GM18508 (cell line): ENCODE data around the gene C22orf39.

Source experiments
- ATAC-seq: cut with Tn5 transposase; IDR thresholded peaks from one replicate; pipeline ENCODE4 v1.9.1; 2021; ENCODE audit warnings: moderate number of reproducible peaks; ENCODE audit not compliant: insufficient read depth, unreplicated experiment

Gene C22orf39

DNA sequence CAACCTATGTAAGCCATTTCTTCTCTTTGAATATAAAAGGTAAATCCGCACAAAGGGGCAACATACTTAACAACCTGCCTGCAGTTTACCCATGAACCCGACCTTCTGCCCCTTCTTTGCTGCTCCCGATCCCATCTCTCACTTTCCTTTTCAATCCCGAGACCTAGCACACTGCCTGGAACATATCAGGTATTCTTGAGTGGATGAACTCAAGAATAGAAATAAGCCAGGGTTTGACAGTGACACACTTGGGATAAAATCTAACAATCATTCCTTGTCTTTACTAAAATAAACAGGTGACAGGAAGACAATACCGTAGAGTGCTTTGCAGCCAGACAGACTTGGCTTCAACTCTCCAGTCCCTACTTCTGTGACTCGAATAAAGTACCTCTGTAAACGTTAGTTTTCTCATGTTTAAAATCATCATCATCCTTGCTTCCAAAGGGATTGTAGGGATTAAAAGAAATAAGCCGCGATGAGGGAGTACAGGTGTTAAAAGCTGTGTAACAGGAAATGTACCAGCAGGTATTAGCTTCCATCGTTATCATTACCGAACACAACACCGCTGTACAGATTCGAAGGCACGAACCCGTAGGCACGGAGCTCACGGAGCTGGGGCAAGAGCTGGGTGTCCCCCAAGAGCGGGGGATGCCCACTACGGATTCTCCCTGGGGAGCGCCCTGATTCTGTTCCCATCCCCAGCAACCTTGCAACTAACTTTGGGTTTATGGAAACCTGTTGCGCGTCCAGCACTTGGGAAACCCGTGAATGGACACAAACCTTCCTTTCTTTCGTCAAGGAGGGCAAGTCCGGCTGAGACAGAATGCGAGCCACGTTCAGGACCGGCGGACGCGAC lies 30.8 kb upstream of the C22orf39 start:
- ATAC-seq = no peak

DNA sequence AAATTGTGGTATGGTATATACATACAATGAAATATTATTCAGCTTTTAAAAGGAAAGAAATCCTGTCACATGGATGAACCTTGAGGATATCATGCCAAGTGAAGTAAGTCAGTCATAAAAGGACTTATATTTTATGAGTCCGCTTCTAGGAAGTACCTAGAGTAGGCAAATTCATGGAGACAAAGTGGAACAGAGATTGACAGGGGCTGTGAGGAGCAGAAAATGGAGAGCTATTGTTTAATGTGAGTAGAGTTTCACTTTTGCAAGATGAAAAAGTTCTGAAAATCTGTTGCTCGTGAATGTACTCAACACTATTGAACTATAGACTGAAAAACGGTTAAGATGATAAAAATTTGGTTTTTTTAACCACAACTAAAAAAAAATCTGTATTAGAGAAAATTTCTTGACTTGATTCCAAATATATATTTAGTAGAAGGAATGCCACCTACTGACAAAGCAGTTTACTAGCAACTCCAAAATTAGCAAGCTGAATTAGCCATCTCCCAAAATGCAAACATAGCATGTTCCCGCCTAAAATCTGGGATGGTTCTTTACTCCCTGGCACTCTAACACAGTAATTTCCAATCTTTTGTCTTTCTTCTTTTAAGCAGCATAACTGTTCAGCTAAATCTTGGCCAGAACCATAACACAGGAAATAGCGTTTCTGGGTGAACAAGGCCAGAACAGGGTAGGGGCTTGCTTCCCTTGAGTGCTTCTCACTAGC lies 30.0 kb upstream of the C22orf39 start:
- no peak for ATAC-seq

DNA sequence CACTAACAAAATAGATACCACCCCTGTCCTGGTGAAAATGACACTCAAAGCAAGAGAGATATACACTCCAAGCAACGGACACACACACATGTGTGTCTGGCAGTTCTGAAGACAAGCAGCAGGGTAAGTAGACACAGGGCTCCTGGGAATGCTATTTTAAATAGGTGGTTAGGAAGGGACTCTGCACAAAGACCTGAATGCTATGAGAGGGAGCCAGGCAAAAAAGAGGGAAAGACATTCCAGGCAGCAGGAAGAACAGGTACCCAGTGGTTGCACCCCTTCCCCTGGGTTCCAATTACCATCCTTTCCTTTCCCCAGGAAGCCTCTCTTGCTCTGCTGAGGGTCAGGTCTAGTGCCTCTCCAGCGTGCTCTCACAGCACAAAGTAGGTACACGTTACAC lies 28.5 kb upstream of the C22orf39 start:
- ATAC-seq = no peak

DNA sequence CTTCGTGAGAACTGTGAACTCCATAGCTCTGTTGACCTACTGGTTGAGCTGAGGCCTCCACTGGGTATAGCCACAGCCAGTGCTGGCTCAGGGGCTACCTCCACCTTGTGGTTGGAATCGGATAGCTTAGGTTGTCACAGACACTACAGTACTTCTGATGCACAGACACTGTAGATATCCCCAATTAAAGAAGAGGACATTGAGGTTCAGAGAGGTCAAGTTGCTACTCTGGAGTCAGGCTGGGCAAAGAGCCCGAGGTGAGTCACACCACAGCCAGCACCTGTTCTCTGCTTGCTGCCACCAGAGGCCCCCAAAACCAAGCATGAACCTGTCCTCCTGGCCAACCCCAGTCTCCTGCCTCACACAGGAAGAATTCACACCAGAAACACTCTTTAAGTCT lies 26.1 kb upstream of the C22orf39 start:
- ATAC-seq = no peak

DNA sequence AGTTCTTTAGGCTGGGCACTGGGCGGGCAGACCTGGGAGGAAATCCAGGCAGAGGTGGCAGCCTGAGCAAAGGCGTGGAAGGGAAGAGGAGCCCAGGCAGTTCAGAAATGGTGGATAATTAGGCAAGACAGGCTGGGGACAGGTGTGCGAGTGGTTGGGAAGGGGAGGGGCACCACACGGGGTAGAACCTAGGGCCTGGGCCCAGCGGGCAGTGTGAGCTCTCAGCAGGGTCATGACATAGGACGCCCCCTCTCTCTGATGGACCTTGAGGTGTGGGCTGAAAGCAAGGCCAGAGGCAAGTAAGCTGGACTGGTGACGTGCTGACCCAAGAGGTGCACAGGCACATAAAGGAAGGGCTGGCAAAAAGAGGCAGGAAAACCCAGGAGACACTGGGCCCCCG lies 24.7 kb upstream of the C22orf39 start:
- no peak for ATAC-seq

DNA sequence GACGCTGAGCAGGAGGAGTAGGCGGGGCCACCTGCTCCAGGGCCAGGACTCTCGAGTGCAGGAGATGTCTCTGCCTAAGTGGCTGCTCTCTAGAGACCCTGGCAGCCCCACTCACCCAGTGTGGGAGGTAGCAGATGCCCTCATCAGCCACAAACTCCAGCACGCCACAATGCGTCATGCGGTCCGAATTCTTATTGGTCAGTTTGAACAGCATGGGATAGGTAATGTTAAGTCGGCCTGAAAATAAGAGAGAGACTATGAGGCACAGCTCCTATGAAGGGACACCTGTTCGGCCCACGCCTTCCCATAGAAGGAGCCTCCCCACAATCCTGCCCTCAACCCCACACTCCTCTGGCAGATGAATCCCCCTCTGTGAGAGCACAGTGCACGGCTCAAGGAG lies 24.1 kb upstream of the C22orf39 start:
- ATAC-seq = no peak

DNA sequence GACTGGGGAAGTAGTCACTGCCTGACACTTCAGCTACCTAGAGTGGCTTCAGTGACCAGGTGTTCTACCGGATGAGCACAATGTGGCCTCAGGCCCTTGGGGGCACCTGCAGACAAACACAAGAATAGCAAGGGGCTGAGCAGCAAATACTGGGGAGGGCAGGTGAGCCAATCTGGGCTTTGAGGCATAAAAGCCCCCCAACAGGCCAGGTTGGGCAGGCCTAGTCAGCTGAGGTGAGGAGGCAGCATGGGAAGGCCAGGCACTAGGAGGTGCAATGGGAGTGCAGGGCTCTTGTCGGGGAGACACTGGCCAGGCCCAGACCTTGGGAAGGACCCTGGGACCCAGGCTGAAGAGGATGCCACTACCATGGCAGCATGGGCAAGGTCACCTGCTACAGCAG lies 22.5 kb upstream of the C22orf39 start:
- ATAC-seq = no peak

DNA sequence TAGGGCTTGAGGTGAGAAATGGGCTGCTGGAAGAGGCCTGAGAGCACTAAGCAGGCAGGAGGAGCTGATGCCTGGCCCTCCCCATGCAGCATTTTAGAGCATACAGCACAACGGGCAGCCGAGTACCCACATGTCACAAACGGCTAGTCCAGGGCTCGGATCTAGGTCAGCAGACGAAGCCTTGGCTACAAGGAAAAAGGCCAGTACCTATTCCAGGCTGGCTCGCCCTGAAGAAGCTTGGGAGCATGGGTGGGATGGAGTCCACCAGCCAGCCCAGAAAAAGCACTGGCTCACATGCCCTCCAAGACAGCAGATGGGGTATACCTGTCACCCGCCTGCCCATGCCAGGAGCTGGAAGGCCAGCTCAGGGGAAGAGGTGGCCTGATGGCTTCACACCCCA lies 21.9 kb upstream of the C22orf39 start:
- ATAC-seq = no peak

DNA sequence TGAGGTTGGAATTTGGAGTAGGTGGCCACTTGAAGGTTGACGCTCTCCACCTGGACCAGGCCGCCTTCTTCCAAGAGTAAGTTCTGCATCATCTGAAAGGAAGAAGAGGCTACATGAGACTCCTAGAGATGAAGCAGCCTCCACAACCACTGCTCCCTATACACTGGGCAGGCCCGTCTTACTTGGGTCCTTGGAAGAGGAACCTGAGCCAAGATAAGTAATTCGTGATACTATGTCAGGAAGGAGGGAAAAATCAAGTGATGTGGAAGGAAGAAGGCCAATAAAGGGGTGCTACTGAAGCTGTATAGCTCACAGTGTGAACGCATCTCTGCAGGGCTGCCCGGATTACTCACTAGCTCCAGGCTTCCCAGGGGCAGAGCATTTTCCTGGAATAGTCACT lies 20.4 kb upstream of the C22orf39 start:
- ATAC-seq = no peak

DNA sequence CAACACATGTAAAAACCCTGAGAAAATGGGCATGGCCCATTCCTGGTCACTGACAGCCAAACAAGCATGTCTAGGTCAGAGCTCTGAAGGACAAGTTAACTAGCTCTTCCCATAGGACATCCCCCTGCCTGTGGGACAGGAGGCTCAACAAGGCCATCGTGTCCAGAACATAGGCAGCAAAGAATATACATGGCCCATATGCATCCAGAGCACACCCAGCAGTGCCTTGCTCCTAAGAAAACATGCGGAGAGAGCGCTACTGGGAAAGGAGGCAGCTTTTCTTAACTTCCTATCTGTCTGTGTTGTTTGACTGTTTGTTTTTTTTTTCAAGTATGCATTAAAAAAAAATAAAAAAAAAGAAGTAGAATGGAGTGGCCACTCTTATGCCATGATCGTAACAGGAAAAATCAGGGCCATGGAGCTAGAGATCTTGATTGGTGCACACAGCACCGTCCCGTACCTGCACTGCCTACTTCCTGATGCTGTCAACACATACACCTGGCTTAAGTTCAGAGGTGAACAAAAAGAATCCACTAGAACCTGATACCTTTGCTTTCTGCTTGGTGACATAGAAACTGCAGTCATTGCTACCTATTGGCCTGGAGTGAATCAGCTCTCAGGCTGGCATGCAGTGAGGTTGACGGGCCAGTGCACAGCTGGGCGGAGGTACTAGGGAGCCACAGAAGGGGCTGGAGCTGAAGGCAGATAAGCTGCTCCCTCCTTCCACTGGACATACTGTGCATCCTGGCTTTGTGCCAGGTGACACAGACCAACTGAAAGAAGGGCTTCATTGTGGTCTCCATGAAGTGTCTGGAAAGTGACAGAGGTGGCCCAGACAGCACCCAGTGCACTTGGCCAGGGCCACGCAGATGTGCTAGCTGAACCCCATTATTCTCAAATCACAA lies 19.6 kb upstream of the C22orf39 start:
- ATAC-seq = no peak

DNA sequence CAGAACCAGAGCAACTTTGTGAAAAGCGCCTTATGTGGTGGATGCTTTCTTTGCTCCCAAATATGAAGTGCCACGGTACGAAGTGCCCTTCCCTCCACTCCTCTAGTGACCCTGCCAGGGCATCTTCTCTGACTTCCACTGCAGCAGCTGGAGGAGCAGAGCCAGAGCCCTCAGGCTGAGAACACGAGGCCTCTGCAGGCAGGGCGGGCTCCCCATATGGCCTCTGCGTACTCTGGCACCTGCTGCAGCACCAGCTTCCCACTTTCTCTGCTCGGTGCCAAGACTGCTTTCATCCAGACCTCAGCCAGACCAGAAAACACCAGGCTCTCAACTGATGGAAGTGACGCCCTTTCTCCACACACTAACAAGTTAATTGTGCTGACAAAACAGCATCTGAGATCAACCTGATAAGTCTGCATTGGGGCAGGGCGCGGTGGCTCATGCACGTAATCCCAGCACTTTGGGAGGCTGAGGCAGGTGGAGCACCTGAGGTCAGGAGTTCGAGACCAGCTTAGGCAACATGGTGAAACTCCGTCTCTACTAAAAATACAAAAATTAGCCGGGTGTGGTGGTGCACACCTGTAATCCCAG lies 18.7 kb upstream of the C22orf39 start:
- ATAC-seq = no peak

DNA sequence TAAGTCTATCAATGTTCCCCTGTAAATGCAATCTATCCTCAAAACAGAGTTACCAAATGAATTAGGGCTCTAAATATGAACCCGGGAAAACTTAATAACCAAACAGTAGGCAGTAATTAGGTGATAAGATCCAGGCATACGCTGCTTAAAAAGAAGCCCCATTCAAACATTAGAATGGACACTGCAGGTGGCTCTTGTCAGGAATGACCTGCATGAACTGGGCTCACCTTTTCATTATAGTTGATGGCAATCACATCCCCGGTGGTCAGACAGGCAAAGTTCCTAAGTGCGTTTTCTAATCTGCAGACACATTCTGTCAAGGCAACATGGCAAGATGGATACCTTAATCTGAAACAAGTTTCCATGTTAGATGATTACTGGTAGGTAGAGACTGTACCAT lies 17.5 kb upstream of the C22orf39 start:
- ATAC-seq = no peak

DNA sequence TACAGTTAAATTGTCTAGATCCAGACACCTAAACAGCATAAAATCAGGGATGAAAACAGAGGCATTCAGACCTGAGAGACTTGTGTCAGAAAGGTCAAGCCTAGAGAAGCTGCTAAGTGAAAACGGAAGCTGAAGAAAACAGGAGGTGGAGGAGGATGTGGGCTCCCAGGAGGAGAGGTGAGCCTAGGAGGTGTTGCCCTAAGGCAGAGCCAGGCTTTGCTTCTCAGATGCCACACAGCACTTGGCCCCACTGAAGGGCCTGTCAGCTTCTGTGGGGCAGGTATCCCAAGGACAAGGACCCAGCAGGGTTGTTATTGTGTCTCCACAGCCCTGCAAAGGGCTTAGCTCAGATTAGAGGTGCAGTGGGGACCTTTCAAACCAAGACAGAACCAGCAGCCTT lies 17.0 kb upstream of the C22orf39 start:
- no peak for ATAC-seq

DNA sequence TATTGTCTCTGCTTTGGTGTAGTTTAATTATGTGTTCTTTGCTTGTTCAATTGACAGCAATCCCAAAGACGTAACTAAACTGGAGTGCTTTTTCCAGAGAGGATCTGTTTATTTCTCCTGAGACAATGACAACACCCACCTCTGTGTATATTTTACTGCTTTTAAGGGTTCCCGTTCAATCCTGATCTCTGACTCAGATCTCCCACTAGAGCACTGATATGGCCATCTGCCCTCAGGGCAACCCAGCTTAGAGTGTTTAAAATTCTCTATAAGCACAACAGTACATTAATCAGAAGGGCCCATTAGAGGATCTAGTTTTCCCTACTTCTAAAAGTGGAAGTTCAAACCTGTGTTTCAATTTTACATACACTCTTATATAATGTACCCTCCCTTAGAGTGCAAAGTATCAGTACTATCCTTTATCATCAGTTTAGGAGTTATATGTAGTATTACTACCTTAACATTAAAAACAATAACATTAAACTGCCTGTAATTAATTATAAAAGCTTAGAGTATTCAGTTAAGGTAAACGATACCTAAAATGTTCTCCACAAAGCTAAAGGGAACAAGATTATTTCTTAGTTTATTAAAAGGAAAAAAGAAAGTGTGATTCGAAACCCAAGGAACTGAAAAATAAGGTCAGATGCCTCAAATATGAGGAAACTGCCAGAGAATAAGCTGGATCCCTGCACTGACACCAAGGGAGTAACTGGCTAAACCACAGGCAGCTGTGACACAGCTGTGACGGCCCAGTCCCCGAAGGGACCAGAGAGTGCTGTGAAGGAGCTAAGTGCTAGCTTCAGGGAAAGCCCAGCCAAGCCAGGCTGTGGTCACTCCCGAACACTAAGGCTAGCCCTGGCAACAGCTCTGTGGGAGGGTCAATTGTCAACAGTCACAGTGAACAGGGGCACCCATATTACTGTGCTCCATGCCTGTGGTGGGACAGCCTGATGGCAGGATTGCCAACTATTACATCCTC lies 16.3 kb upstream of the C22orf39 start:
- no peak for ATAC-seq

DNA sequence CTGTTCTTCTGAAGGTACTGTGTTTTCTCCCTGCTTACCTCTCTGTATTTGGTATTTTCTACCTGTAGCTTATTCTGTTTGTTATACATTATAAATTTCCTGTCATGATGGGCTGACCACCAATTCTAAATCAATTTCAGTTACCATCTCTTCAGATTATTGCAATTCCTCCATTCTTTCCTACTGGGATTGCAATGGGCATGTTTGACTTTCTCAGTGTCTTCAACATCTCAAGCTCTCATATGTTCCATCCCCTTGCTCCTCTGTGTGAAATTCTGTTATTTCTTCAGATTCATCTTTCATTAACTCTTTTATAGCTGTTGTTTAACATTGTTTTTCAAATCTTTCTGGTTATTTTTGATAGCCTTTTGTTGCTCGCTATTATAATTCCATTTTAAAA lies 15.5 kb upstream of the C22orf39 start:
- no peak for ATAC-seq

DNA sequence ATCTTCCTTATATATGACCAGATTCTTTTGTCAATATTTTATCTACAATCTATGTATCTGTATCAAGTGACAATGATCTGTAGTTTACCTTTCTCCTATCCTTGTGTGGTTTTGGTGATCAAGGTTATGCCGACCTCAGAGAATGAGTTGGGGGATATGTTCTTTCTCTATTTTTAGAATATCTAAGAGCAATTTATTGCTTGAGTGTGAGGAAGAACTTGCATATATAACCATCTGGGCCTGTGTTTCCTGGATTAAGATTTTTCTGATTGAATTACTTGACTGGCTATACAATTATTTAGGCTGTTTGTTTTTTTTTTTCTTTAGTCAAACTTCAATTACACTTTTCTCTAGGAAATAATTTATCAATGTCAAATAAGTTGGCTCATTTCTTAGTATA lies 14.0 kb upstream of the C22orf39 start:
- no peak for ATAC-seq

DNA sequence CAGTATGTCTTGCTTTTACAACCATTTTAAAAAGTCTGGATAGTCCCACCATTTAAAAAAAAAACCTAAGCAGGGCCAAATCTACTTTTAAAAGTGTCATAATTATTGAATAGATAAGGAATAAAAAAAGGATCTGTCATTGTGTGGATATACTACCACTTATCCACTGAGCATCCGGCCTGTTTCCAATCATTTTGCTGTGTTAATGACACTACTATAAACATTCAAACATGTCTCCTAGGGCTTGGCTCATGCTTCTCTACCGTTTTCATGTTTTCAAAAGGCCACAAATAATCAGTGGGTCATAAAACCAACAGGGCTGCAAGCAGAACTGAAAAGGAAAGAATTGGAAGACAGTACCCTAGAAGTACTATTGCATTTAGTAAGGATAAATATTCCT lies 12.5 kb upstream of the C22orf39 start:
- ATAC-seq = no peak

DNA sequence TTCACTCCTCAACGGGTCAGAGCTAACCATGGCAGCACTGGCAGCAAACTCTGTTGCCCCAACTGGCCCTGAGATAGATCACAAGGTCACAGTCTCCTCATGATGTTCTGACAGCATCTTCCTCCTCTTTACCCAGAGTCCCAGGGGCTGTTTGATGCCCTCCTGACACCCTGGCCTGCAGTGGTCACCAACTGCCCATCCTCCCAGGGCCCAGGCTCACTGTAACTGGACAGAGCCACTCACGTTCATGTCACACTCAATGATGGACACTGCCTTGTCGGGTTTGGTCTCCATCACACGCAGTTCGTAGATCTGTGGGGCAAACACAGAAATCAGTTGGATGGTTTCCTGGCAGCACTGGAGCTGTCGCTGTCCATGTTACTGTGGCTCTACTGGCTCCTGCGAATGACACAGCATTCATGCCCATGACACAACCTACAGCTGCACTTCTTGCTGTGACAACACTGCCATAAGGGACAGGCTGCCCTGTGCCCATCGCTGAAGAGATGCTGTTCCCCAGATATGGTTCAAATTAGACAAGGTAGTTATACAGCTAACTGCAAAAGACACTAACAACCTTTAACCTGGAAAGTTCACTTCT lies 10.4 kb upstream of the C22orf39 start:
- no peak for ATAC-seq

DNA sequence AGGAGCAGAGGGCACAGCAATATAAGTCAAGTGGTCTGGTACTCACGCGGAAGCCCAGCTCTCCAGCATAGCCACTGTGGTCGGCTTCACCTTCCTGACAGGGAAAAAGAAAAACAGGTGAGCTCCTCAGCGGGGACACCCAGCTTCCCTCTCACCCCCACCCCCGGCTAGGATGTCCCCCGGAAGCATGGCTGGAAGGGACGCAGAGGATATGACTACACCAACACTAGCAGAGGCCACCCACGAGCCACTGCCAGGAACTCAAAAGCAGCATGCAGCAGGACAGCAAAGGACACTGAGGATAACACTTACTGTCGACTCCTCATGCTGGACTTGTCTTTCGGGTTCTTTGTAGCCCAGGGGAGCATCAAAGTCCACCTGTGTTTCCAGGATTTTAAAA lies 9.0 kb upstream of the C22orf39 start:
- no peak for ATAC-seq
